ENCODE results near the gene TSPAN4.

DNA sequence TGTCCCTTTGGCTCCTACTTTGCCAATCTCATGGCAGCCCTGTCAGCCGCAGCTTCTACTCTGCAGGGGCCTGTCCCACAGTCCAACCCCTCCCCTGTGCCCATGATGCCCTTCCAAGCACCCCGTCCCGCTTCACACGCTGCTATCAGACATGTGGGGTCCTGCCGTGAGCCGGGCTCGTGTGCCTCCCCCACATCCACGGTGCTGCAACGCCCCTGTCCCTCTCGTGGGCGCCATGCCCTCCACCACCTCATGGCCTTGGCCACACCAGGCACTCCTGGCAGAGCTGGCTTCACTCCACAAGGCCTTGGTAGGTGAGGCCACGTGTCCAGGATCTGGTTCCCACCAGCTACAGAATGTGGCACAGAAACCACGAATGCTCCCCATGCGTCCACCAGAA lies 44.9 kb downstream of the TSPAN4 start:
- TF ChIP-seq CCAR2 (IDR thresholded peaks at IDR 0.05; ENCODE audit: low read depth, low read length) (no peak), PPARD (CRISPR knock-in tag; IDR thresholded peaks at IDR 0.05) (no peak), L3MBTL2 (IDR thresholded peaks at IDR 0.05) (no peak)

Measured in K562 (cell line).